HG03039 (cell line): ENCODE data around the gene IL1RN.

Source experiments
- ATAC-seq: cut with Tn5 transposase; IDR thresholded peaks from one replicate; pipeline ENCODE4 v1.9.1; 2021; ENCODE audit warnings: mild to moderate bottlenecking, moderate library complexity; ENCODE audit not compliant: unreplicated experiment

IL1RN gene

DNA sequence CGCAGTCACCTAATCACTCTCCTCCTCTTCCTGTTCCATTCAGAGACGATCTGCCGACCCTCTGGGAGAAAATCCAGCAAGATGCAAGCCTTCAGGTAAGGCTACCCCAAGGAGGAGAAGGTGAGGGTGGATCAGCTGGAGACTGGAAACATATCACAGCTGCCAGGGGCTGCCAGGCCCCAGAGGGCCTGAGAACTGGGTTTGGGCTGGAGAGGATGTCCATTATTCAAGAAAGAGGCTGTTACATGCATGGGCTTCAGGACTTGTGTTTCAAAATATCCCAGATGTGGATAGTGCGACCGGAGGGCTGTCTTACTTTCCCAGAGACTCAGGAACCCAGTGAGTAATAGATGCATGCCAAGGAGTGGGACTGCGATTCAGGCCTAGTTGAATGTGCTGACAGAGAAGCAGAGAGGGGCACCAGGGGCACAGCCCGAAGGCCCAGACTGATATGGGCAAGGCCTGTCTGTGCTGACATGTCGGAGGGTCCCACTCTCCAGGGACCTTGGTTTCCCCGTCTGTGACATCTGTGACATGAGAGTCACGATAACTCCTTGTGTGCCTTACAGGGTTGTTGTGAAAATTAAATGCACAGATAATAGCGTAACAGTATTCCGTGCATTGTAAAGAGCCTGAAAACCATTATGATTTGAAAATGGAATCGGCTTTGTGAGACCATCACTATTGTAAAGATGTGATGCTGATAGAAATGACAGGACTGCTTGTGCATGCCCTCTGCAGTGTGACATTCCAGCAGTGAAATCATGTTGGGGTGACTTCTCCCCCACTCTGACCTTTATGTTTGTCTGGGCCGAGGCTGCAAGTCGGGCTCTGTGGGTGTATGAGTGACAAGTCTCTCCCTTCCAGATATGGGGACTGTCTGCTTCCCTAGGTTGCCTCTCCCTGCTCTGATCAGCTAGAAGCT, 510 bp downstream of the IL1RN start:
- ATAC-seq = no peak

GRCh38 chr2:113129519-113130078, 2.2 kb downstream of the IL1RN start:
- ATAC-seq = no peak

DNA sequence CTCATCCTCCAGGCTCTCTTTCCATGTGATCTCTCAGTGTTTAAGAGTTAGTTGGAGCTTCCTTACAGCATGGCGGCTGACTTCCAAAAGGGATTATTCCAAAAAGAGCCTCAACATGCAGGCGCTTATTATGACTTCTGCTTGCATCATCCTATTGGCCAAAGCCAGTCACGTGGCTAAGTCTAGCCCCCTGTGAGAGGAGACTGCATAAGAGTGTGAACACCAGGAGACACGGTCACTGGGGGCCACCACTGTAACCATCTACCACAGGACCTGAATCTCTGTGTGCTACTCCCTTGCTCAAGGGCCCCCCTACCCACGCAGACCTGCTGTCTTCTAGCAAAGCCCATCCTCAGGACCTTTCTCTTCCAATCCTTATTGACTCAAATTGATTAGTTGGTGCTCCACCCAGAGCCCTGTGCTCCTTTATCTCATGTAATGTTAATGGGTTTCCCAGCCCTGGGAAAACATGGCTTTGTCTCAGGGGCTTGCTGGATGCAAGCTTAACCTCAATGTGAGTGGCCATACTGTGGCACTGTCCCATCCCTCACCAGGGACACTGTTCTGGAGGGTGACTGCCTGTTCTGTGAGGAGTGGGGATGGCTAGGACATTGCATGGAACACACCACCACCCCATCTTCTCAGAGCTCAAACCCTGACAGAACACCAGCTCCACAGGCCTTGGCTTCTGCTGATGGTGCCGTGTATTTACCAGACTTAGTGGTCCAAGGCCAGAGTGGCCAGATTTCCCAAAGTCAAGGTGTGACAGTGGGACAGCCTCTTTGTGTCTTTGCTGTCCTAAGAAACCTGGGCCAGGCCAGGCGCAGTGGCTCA, 4.2 kb downstream of the IL1RN start:
- ATAC-seq = no peak

DNA sequence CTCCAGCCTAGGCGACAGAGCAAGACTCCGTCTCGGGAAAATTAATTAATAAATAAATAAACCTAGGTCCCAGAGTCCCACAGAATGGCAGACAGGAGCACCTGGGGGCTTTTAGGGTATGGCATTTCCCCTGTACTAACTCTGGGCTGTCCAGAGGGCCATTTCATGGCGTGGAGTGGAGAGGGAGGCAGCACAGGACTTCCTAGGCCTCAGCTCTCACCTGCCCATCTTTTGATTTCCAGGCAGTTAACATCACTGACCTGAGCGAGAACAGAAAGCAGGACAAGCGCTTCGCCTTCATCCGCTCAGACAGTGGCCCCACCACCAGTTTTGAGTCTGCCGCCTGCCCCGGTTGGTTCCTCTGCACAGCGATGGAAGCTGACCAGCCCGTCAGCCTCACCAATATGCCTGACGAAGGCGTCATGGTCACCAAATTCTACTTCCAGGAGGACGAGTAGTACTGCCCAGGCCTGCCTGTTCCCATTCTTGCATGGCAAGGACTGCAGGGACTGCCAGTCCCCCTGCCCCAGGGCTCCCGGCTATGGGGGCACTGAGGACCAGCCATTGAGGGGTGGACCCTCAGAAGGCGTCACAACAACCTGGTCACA, 5.1 kb downstream of the IL1RN start:
- no peak for ATAC-seq

DNA sequence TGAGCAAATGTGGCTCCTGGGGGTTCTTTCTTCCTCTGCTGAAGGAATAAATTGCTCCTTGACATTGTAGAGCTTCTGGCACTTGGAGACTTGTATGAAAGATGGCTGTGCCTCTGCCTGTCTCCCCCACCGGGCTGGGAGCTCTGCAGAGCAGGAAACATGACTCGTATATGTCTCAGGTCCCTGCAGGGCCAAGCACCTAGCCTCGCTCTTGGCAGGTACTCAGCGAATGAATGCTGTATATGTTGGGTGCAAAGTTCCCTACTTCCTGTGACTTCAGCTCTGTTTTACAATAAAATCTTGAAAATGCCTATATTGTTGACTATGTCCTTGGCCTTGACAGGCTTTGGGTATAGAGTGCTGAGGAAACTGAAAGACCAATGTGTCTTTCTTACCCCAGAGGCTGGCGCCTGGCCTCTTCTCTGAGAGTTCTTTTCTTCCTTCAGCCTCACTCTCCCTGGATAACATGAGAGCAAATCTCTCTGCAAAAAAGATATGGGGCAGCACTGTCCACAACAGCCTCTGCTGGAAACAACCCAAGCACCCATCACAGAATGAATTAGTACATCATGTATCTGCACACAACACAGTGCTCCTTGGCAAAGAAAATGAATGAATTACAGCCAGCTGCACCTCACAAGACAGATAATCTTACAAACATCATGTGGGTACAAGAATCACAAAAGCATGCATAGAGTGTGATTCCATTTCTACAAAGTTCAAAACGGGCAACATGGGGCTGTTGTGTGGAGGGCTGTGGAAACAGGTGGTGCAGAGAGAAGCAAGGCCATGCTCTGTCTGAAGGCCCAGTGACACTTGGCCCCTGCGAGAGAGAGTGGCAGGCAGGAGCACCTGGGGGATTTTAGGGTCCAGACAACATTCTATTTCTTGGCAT, 6.6 kb downstream of the IL1RN start:
- no peak for ATAC-seq

- no peak for ATAC-seq
Observed at GRCh38 chr2:113134717-113135116, 7.3 kb downstream of the IL1RN start.

DNA sequence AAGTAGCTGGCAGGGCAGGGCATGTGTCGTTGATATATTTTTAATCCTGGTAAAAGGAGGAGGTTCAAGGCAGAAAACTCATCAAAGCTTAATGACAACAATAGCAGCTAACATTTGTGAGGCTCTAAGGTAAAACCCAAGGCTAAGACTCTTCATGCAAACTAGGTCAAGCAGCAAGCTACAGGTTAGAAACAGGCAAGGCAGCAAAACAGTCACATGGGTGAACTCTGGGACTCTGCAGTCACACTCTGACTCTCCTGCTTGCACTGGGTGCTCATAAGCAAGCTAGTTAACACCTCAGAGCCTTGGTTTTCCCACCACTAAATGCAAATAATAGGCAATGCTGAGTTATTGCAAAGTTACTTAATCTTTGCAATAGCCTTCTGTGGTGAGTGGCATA, 7.9 kb downstream of the IL1RN start:
- no peak for ATAC-seq

- no peak for ATAC-seq
Observed at GRCh38 chr2:113136828-113137775, 9.7 kb downstream of the IL1RN start.

DNA sequence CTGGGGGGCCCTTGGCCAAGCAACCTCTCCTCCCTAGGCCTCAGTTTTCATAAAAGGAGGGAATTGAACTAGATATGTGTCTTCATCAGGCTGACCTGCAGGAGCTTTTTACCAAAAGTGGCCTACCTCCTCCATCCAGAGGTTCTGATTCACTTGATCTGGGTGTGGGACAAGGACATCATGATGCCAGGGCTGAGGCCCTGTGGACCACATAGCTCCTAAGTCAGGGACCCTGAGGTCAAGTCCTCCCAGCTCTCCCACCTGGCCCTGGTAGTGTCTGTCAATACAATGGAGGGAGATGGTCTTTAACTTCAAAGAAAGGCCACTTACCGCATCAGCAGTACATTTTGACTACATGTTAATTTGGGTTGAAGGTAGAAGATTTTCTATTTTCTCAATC, 10.4 kb downstream of the IL1RN start:
- no peak for ATAC-seq

DNA sequence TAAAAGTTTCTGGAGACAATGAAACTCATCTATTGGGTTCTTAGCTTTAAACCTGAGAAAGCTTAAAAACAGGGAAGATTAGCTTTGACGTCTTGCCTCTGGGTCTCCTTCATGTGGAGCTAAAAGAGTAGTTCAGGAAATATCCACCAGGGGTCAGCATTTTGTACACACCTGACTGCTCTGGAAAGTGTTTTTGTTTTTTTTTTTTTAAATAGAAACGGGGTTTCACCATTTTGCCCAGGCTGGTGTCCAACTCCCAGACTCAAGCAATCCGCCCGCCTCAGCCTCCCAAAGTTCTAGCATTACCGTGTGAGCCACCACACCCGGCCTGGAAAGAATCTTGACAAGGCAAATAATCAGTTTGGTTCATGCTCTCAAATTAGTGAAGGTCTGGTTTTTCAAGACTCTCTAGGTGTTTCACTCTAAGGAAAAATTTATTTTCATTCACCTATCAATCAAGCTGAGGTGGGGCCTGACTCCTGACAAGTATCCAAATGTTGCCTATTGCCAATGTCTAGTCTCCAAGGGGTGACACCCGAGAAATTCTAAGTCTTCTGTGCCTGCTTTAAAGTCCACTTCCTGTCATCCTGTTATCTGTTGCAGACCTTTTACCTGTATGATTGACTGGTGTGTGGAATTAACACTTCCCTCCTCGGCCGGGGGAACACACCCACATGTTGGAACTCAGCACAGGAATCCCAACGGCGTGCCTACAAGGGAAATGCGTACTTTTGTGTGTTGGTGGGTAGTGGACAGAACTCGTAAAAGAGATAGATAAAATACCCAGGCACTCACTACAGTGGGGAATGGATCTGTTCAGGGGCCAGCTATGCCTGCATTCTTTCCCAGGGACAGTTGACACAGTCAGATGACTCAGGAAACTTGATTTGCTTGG, 11.3 kb downstream of the IL1RN start:
- ATAC-seq = peak; percentile 62

GRCh38 chr2:113141451-113141850, 14.1 kb downstream of the IL1RN start:
- no peak for ATAC-seq

- ATAC-seq = no peak
Observed at GRCh38 chr2:113142290-113142689, 14.9 kb downstream of the IL1RN start.

DNA sequence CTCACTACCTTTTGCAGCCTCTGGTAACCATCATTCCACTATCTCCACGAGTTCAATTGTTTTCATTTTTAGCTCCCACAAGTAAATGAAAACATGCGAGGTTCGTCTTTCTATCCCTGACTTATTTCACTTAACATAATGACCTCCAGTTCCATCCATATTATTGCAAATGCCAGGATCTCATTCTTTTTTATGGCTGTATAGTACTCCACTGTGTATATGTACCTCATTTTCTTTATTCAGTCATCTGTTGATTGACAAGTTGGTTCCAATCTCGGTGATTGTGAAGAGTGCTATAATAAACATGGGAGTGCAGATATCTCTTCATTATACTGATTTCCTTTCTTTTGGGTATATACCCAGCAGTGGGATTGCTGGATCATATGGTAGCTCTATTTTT, 16.9 kb downstream of the IL1RN start:
- ATAC-seq = no peak

DNA sequence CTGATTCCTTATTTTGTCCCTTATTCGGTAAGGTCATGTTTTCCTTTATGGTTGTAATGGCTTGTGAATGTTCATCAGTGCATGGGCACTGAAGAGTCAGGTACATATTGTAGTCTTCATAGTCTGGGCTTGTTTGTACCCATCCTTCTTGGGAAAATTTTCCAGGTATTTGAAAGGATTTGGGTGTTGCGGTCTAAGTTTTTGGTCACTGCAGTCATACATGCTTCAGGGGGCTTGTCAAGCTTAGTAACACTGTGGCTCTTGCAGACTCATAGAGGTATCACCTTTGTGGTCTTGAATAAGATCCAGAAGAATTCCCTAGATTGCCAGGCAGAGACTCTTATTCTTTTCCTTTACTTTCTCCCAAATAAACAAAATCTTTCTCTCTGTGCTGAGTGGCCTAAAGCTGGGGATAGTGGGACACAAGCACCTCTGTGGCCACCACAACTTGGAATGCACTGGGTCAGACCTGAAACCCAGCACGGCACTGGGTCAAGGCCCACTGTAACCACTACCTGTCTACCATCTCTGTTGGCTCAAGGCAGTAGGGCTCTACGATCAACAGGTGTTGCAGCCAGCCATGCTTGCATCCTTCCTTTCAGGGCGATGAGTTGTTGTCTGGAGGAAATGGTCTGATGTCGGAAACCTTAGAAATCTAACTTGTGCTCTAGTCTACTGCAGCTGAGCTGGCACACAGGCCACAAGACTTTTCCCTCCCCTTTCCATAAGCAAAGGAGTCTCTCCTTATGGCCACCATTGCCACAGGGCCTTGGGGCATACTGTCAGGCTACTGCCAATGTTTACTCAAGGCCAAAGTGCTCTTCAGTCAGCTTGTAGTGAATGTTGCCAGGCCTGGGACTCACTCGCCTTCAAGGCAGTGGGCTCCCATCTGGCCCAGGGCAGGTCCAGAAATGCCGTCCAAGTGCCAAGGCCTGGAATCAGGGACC, 21.5 kb downstream of the IL1RN start:
- no peak for ATAC-seq

- no peak for ATAC-seq
Observed at GRCh38 chr2:113149553-113150257, 22.3 kb downstream of the IL1RN start.

DNA sequence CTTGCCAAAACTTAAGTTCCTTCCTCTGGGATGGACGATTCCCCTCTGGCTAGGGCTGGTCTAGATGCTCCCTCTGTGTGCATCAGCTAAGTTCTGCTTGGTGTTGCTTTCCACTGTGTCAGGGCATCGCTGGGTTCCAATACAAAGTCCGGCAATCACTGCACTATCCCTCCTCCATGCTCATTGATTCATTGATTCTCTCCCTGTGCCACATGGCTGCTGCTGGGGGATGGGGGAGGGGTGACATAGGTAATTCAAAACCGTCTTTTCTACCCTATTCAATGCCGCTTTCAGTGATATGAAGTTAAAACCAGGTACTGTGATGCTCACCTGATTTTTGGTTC, 22.8 kb downstream of the IL1RN start:
- no peak for ATAC-seq
